ENCODE measurements around the gene ZNF385D.

- TF ChIP-seq CTCF (conservative IDR thresholded peaks at IDR 0.05; ENCODE audit: low read depth, low read length) (no peak), EZH2 (IDR thresholded peaks at IDR 0.05; ENCODE audit: borderline replicate concordance, low read depth, low read length, poor library complexity, severe bottlenecking) (no peak)
These were observed 137.5 kb downstream of the ZNF385D start for GRCh38 chr3:21613372-21614070.
